HG02642 (cell line): ENCODE data around the gene GATAD2B.
A peak's percentile ranks its signal among the peaks of the same experiment; 100 is the strongest.
"Not testable (repeated sequence)": the region's sequence is repeated elsewhere in the genome, so short reads cannot be mapped to it uniquely, and the experiment has no call there.

Source experiments
- ATAC-seq: cut with Tn5 transposase; IDR thresholded peaks from one replicate; pipeline ENCODE4 v1.9.1; 2021; ENCODE audit warnings: mild to moderate bottlenecking; ENCODE audit not compliant: unreplicated experiment, poor library complexity

Gene GATAD2B

GRCh38 chr1:153783233-153784190, 139.3 kb downstream of the GATAD2B start:
- peak; percentile 93 for ATAC-seq

GRCh38 chr1:153782648-153783047, 140.1 kb downstream of the GATAD2B start:
- not testable (repeated sequence) for ATAC-seq

- no peak for ATAC-seq
Observed at GRCh38 chr1:153780551-153780950, 142.2 kb downstream of the GATAD2B start.

- ATAC-seq, result no peak
Observed at GRCh38 chr1:153779781-153780541, 142.8 kb downstream of the GATAD2B start.

- ATAC-seq, result no peak
Observed at GRCh38 chr1:153778824-153779519, 143.8 kb downstream of the GATAD2B start.

- no peak for ATAC-seq
Observed at GRCh38 chr1:153778051-153778823, 144.5 kb downstream of the GATAD2B start.

- ATAC-seq, result no peak
Observed at GRCh38 chr1:153777648-153778047, 145.1 kb downstream of the GATAD2B start.

- ATAC-seq, result no peak
Observed at GRCh38 chr1:153776845-153777370, 145.9 kb downstream of the GATAD2B start.

- ATAC-seq, result no peak
Observed at GRCh38 chr1:153776352-153776751, 146.4 kb downstream of the GATAD2B start.

GRCh38 chr1:153775458-153776327, 147.1 kb downstream of the GATAD2B start:
- peak; percentile 50 for ATAC-seq

GRCh38 chr1:153774780-153775457, 147.9 kb downstream of the GATAD2B start, which contains the start of gene SLC27A3:
TSS of gene SLC27A3 (plus strand) at chr1:153775407. CDS start at chr1:153775498, 91 bp downstream.
- ATAC-seq, result peak; percentile 33

- ATAC-seq, result no peak
Observed at GRCh38 chr1:153774026-153774595, 148.7 kb downstream of the GATAD2B start.

- ATAC-seq, result no peak
Observed at GRCh38 chr1:153773096-153773921, 149.5 kb downstream of the GATAD2B start.

GRCh38 chr1:153771841-153772593, 150.8 kb downstream of the GATAD2B start:
- no peak for ATAC-seq

- ATAC-seq, result no peak
Observed at GRCh38 chr1:153771261-153771660, 151.5 kb downstream of the GATAD2B start.

GRCh38 chr1:153770797-153771196, 152.0 kb downstream of the GATAD2B start:
- ATAC-seq, result no peak
